ENCODE measurements around the gene CD63.

DNA sequence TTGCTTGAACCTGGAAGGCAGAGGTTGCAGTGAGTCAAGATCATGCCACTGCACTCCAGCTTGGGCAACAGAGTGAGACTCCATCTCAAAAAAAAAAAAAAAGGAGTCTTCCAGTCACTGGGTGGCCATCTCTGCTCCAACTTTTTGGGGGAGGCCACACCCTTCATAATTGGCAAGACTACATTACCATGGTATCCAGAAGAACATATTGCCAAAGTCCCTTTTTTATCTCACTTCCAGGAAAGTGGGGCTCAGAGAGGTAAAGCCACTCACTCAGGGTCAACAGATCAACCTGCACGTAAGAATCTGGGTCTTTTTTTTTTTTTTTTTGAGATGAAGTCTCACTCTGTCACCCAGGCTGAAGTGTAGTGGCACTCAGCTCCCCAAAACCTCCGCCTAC is 5.0 kb upstream of the CD63 start:
- no peak for TF ChIP-seq POLR2A (IDR thresholded peaks at IDR 0.05)
- TF ChIP-seq, protein P1, sequence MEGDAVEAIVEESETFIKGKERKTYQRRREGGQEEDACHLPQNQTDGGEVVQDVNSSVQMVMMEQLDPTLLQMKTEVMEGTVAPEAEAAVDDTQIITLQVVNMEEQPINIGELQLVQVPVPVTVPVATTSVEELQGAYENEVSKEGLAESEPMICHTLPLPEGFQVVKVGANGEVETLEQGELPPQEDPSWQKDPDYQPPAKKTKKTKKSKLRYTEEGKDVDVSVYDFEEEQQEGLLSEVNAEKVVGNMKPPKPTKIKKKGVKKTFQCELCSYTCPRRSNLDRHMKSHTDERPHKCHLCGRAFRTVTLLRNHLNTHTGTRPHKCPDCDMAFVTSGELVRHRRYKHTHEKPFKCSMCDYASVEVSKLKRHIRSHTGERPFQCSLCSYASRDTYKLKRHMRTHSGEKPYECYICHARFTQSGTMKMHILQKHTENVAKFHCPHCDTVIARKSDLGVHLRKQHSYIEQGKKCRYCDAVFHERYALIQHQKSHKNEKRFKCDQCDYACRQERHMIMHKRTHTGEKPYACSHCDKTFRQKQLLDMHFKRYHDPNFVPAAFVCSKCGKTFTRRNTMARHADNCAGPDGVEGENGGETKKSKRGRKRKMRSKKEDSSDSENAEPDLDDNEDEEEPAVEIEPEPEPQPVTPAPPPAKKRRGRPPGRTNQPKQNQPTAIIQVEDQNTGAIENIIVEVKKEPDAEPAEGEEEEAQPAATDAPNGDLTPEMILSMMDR (IDR thresholded peaks at IDR 0.05) = no peak
